ENCODE results near the gene SIX5. TPM values are rescaled to one million over a fixed set of nuclear protein-coding genes. Genes with fewer than 3 reads are reported as not detected.
"Not testable (repeated sequence)": the region's sequence is repeated elsewhere in the genome, so short reads cannot be mapped to it uniquely, and the experiment has no call there.

SIX5 gene
- total RNA-seq, 1 donor from 2014 or later, result 15.5 TPM

DNA sequence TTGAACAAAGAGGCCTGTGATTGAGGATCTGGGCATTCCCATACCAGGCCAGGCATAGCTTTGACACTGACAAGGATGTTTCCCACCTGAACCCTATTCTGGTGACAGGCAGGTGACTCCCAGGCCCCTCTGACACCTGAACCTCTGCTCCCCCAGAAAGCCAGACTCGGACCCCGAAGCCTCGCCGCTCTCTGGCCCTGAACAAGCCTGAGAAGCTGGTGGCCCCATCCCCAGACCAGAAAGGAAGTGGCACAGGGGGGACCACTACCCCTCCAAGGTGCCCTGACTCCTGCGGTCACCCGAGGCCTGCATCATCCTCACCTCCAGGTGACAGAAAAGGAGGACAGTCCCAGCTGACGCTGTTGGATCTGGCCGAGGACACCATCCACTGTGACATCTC is 14.7 kb downstream of the SIX5 start:
- Histone ChIP-seq H3K27me3 (no peaks in the 10 kb centered on the region), H3K27ac (no peak overlapping the region), H3K4me3 (no peak overlapping the region), H3K4me1 (no peaks in the 10 kb centered on the region), H3K9me3 (no peaks in the 10 kb centered on the region), H3K36me3 (no peaks in the 10 kb centered on the region)
- intact Hi-C loops (cut with DNase I), result no loop called here
- no peak for TF ChIP-seq CTCF (IDR thresholded peaks at IDR 0.05)
- ATAC-seq (no peak), DNase-seq (no peak)

DNA sequence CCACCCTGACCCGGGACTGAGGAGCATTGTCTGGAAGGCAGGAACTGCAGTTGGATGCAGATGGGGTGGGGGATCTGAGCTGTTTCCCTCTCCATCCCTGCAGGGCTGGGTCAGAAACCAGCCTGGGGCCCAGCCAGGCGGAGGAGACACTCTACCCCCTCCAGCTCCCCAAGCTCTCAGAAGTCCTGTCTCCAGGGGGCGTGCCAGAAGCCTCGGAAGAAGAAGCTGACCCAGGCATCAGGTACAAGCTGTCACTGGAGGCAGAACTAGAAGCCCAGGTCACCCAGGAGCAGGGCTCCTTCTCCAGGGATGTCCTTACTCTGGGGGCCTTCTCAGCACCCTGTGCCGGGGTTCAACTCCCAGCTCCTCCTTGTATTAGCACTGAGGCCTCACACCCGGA is 15.5 kb downstream of the SIX5 start:
- TF ChIP-seq CTCF (IDR thresholded peaks at IDR 0.05), result no peak
- no peak for ATAC-seq
- intact Hi-C loops (cut with DNase I), result no loop called here

DNA sequence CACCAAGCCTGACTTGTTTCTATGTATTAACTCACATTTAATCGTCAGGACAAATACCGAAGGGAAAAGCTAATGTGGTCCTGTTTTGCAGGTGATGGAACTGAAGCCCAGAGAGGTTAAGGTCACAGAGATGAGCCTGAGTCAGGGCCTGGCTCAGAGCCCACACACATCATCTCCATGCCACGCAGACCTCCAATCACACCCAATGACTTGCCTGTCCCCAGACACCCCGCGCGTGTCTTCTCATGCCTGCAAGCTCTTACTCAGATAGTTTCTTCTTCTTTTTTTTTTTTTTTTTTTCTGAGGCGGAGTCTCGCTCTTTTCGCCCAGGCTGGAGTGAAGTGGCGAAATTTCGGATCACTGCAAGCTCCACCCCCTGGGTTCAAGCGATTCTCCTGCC is 16.4 kb downstream of the SIX5 start:
- no peak for TF ChIP-seq CTCF (IDR thresholded peaks at IDR 0.05)
- Histone ChIP-seq H3K36me3 (no peaks in the 10 kb centered on the region), H3K4me1 (no peaks in the 10 kb centered on the region), H3K9me3 (no peaks in the 10 kb centered on the region), H3K27ac (no peak overlapping the region), H3K4me3 (no peak overlapping the region), H3K27me3 (no peaks in the 10 kb centered on the region)
- intact Hi-C loops (cut with DNase I), result no loop called here
- DNase-seq (no peak), ATAC-seq (no peak)

More for the DNA sequence above, 15.5 kb downstream of the SIX5 start:
- Histone ChIP-seq H3K9me3 (no peaks in the 10 kb centered on the region), H3K36me3 (no peaks in the 10 kb centered on the region), H3K4me3 (no peak overlapping the region), H3K27ac (no peak overlapping the region), H3K27me3 (no peaks in the 10 kb centered on the region), H3K4me1 (no peaks in the 10 kb centered on the region)
- no peak for DNase-seq

DNA sequence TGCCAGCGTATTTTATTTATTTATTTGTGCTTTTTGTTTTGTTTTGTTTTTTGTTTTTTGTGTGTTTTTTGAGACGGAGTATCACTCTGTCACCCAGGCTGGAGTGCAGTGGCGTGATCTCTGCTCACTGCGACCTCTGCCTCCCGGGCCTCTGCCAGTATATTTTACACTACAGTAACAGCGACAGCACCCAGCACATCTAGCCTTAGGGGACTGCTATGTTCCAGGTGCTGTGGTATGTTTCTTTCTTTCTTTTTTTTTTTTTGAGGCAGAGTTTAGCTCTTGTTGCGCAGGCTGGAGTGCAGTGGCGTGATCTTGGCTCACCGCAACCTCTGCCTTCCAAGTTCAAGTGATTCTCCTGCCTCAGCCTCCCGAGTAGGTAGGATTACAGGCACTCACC is 17.6 kb downstream of the SIX5 start:
- H3K36me3 ChIP-seq; H3K9me3 ChIP-seq; DNase-seq; H3K27me3 ChIP-seq; H3K27ac ChIP-seq; ATAC-seq; H3K4me3 ChIP-seq; intact Hi-C loops (cut with DNase I); H3K4me1 ChIP-seq: not testable (repeated sequence)

DNA sequence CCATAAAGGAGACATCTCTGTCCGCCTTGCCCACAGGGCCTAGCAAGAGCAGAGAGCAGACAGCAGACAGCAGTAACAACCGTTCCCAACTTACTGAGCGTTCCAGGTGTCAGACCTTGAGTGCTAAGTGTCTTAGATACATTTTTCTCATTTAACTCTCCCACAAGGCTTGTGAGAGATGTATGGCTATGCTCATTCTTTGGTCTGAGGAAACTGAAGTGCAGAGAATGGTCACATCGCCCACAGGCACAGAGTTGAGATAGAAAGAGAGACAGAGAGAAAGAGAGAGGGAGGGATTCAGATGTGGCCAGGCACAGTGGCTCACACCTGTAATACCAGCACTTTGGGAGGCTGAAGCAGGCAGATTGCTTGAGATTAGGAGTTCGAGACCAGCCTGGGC is 21.5 kb downstream of the SIX5 start:
- H3K27me3 ChIP-seq, result no peaks in the 10 kb centered on the region
- no peaks in the 10 kb centered on the region for H3K4me1 ChIP-seq
- no peaks in the 10 kb centered on the region for H3K9me3 ChIP-seq
- ATAC-seq (no peak), DNase-seq (no peak)
- H3K36me3 ChIP-seq, result no peaks in the 10 kb centered on the region
- H3K4me3 ChIP-seq, result no peak overlapping the region
- H3K27ac ChIP-seq, result no peak overlapping the region
- no peak for TF ChIP-seq CTCF (IDR thresholded peaks at IDR 0.05)
- intact Hi-C loops (cut with DNase I), result no loop called here

GRCh38 chr19:45746866-45747265 is 22.2 kb downstream of the SIX5 start:
- Histone ChIP-seq H3K9me3 (no peaks in the 10 kb centered on the region), H3K27ac (no peak overlapping the region), H3K36me3 (no peaks in the 10 kb centered on the region), H3K4me1 (no peaks in the 10 kb centered on the region), H3K4me3 (no peak overlapping the region), H3K27me3 (no peaks in the 10 kb centered on the region)
- intact Hi-C loops (cut with DNase I), result no loop called here
- TF ChIP-seq CTCF (IDR thresholded peaks at IDR 0.05), result no peak
- ATAC-seq (no peak), DNase-seq (no peak)
